HG02870 (cell line): ENCODE results near the gene ALOX15B.
"Not testable (repeated sequence)": the region's sequence is repeated elsewhere in the genome, so short reads cannot be mapped to it uniquely, and the experiment has no call there.

ENCODE experiments used
- ATAC-seq: cut with Tn5 transposase; IDR thresholded peaks from one replicate; pipeline ENCODE4 v1.9.1; 2021; ENCODE audit warnings: mild to moderate bottlenecking, moderate library complexity; ENCODE audit not compliant: unreplicated experiment

ALOX15B gene

DNA sequence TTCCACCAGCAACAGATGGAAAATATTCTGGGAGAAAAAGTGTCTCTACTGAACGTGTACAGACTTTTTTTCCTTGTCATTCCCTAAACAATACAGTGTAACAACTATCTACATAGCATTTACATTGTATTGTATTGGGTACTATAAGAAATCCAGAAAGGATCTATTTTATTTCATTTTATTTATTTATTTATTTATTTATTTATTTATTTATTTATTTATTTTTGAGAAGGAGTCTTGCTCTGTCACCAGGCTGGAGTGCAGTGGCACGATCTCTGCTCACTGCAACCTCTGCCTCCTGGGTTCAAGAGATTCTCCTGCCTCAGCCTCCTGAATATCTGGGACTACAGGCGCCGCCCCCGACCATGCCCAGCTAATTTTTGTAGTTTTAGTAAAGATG, 39.1 kb downstream of the ALOX15B start:
- not testable (repeated sequence) for ATAC-seq

DNA sequence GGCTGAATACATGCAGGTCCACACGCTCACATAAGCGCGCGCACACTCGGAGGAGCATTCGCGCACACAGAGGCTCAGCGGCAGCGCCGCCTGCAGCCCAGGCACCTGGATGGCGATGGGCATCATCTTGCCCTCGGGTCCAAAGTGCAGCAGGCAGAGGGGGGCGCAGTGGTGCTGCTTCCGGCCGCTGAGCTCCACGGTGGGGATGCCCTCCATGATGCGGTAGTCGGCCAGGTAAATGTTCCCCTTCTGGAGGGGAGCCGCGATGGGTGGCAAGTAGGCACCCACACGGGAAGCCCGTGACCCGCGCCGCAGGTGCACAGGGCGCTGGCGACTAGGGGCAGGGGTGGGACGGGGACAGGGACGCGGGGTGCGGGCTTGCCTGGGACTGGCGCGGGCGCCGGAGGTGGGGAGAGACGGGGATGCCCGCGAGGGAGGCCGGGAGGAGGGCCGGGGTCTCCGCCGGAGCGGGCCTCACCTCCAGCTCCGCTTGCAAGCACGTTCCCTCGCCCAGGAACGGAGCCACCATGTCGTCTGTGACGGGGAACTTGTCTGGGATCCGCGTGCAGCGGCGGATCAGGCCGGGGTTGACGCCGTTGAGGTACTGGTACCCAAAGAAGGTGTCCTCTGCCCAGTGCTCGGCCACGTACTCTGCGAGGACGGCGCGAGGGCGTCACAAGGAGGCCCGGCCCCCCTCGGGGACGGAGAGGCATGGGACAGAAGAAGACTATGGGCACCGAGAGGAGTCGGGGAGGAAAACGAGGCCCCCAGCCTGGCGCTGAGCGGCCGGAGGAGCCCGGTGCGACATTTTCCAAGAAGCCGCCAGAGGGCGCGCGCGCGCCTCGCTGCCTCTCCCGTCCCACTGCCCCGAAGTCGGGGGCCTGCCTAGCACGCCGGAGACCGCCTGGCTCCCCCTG, 40.7 kb downstream of the ALOX15B start:
- no peak for ATAC-seq

DNA sequence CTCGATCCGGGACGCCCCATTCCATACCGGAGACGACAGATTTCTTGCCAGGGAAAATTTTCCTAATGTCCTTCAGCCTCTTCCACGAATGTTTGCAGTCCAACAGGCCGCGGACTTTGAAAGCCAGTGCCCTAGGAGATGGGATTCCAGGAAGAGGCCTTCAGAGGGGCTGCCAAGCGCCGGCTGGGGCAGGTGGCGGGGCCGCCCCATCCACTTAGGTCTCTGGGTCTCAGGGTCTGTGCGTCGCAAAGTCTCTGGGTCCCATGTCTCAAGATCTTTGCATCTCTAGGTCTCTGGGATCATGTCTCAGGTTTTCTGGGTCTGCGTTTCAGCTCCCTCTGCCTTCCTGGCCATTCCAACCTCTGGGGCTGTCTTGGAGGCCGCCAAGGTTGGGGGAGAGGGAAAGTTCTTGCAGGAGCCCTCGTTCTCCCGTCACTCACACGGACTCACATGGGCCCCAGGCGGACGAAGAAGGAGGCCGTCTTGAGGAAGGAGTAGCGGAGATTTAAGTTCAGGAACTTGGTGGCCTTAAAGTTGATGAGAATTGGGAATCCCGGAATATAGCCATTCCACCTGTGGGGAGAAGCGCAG, 41.4 kb downstream of the ALOX15B start:
- ATAC-seq = no peak

DNA sequence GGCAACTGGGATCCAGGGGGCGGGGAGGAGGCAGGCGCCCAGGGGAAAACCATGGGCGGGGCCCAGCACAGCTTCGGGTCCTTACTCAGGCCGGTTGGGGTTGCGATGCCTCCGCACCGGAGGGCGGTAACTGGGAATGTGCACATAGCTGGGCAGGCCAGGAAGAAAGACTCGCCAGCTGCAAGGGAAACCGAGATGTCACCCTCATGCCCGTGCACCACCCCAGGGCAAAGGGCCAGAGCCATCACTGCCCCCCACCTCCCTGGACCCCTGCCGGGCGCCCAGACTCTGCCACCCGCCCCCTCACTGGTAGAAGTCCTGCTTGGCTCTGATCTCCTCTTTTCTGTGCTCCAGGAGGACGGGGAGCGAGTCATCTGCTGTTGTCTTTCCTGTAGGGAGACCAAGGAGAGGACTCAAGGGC, 42.0 kb downstream of the ALOX15B start:
- no peak for ATAC-seq

DNA sequence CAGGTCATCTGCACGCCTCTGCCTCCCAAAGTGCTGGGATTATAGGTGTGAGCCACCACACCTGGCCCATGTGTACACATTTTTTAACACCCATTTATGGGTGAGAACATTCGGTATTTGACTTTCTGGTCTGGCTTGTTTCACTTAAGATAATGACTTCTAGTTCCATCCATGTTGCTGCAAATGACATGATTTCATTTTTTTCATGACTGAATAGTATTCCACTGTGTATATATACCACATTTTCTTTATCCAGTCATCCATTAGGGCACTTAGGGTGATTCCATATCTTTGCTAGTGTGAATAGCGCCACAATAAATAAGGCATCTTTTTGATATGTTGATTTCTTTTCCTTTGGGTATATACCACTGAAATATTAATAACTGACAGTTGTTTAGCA, 43.0 kb downstream of the ALOX15B start:
- no peak for ATAC-seq

GRCh38 chr17:8082292-8082691, 43.4 kb downstream of the ALOX15B start:
- no peak for ATAC-seq

GRCh38 chr17:8084250-8084649, 45.4 kb downstream of the ALOX15B start:
- ATAC-seq = no peak

DNA sequence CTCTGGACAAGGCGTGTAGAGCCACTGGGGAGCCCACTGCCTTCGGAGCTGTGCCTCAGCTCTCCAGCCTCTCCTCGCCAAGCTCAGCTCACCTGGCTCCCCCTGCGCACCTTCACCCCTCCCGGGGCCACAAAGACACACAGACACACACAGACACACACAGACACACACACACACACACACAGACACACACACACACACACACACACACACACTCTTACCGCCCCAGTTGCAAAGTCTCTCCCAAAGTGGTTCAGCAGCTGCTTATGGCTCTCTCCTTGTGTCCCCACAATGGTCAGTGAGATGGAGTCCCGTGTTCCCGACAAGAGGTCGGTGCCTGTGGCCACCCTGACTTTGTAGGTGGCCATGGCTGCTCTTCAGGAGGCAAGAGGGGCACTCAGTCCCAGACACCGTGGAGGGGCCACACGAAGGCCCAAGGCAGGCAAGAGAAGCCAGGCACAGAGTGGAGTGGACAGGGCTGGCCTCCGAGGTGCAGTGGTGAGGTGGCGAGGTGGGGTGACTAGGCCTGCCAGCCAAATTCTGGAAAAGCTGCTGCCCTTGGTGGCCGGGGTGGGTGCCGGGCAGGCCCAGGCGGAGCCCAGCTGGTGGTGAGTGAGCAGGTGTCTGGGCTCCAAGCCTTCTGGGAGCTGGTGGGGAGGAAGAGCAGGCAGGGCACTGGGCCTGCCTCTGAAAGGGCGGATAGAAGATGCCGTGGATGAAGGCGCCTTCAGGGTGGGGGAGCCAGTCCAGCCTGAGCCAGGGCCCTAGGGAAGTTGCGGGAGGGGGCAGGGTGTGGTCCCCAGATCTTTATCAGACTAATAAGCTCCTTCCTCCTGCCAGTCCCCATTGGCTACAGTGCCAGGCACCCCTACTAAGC, 48.5 kb downstream of the ALOX15B start, which contains the start of gene ALOX12B:
TSS of gene ALOX12B (minus strand) at position 642 of the 877 bp plus-strand sequence. CDS start at position 368, 274 bp downstream.
- ATAC-seq = no peak

- no peak for ATAC-seq
Measured at GRCh38 chr17:8087952-8088230, 49.0 kb downstream of the ALOX15B start.

- no peak for ATAC-seq
Measured at GRCh38 chr17:8089728-8090127, 50.9 kb downstream of the ALOX15B start.

GRCh38 chr17:8091033-8091687, 52.3 kb downstream of the ALOX15B start:
- no peak for ATAC-seq

DNA sequence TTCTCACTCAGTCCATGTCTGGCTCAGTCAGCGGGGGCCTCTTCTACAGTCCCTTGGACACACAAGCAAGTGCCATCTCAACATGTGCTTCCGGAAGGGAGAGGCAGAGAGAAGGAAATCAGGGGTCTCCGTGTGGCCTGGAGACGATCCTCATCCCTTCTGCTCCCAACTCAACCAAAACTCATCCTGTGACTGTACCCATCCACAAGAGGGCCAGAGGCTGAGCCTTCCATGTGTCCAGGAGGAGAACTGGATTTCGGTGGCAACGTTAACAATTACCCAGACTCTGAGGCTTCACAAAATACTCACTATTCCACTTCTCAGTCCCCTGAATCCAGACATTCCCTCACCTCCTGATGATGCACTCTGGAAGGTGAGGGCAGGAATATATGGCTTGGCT, 56.5 kb downstream of the ALOX15B start:
- ATAC-seq = no peak

DNA sequence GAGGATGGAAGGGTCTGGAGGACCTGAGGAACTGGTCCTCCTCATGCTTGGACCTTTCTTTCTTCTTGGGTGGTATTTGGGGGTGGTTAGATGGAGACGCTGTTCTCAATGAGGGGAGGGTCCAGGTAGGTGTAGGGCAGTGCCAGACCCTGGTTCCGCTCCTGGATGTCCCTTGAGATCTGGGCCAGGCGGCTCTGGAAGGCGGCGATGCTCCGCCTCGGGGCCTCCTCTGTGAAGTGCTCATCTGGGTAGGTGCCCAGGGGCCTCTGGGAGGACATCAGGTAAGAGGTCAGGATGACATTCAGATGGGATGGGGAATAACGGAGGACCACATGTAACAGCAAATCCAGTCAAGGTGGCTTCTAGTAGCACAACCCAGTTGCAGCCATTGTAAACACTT, 57.7 kb downstream of the ALOX15B start:
- ATAC-seq = no peak
